Lung (tissue), 12 donors: ENCODE data around the gene TXLNB. TPM values are rescaled to one million over a fixed set of nuclear protein-coding genes. Genes with fewer than 3 reads are reported as not detected.

Experiments
- ATAC-seq: fragments of 200-7000 bp; cut with Tn5 transposase; one replicate; pipeline ENCODE4 v1.9.1; 2020; ENCODE audit warnings: moderate number of reproducible peaks; ENCODE audit not compliant: insufficient read depth, low FRiP score
- DNase-seq, 3 donors: peaks; one replicate each; pipeline ENCODE4 v3.0.0-alpha.2; 2013 to 2017
- H3K27ac ChIP-seq, 2 donors: one replicate each; pipeline ENCODE4 v1.5.1; 2013; ENCODE audit warnings: mild to moderate bottlenecking in 2 of 2, moderate library complexity in 2 of 2, control low read depth in 1 of 2, inconsistent platforms in 1 of 2, low read depth in 1 of 2, low read length in 1 of 2
- H3K27me3 ChIP-seq, 3 donors: one replicate each; pipeline ENCODE4 v1.5.1; 2013; ENCODE audit warnings: low read length in 2 of 3; ENCODE audit not compliant: control insufficient read depth in 3 of 3, insufficient read depth in 3 of 3
- H3K36me3 ChIP-seq, 4 donors: one replicate each; pipeline ENCODE4 v1.5.1; 2013; ENCODE audit warnings: low read length in 4 of 4, mild to moderate bottlenecking in 1 of 4, moderate library complexity in 1 of 4; ENCODE audit not compliant: control insufficient read depth in 4 of 4, insufficient read depth in 4 of 4
- H3K4me1 ChIP-seq, 5 donors: one replicate each; pipeline ENCODE4 v1.5.1; 2013; ENCODE audit warnings: low read length in 5 of 5, mild to moderate bottlenecking in 2 of 5, moderate library complexity in 1 of 5; ENCODE audit not compliant: control insufficient read depth in 5 of 5, insufficient read depth in 5 of 5
- H3K4me3 ChIP-seq: one replicate; pipeline ENCODE4 v1.5.1; 2013; ENCODE audit warnings: mild to moderate bottlenecking, control low read depth, moderate library complexity
- H3K9ac ChIP-seq, 2 donors: one replicate each; pipeline ENCODE4 v1.5.1; 2013; ENCODE audit warnings: low read length in 2 of 2, control low read depth in 1 of 2; ENCODE audit not compliant: insufficient read depth in 1 of 2
- H3K9me3 ChIP-seq, 4 donors: one replicate each; pipeline ENCODE4 v1.5.1; 2013; ENCODE audit warnings: low read length in 3 of 4, mild to moderate bottlenecking in 1 of 4, moderate library complexity in 1 of 4; ENCODE audit not compliant: control insufficient read depth in 4 of 4, insufficient read depth in 3 of 4
- WGBS, 2 donors: extraction: QIAGEN DNeasy Blood & Tissue Kit; methylation state at CpG; one replicate each; pipeline ENCODE4 v1.1.7; 2013; 5-methylcytosine and 5-hydroxymethylcytosine counted together
- polyA plus RNA-seq, 2 donors: library from polyadenylated mRNA; stranded (reverse); fragments of 200-250 nt; gene quantifications; one replicate each; pipeline ENCODE4 v1.2.1, GENCODE V29; 2013
- total RNA-seq, 2 donors: library from RNA; depleted of rRNA in 1 of 2; stranded (reverse); fragments of >200 nt in 1 of 2; gene quantifications; one replicate each; pipeline ENCODE4 v1.2.1, GENCODE V29; 2014 to 2021
- TF ChIP-seq, protein P1 (sequence below): IDR thresholded peaks from 2 replicates; pipeline ENCODE4 v1.5.1; 2012; ENCODE audit warnings: mild to moderate bottlenecking; ENCODE audit errors: control extremely low read depth, extremely low read depth
- donor health status: control.
- donor health status: control.
- donor health status: Bipolar disorder and iron deficiency.
- donor health status: healthy.
- donor health status: DM: yes; HTN: yes; CAD: no.

Gene TXLNB
- total and polyA plus RNA-seq, 4 donors, result 0.31 to 2.8 (median 1.2) TPM

- DNase-seq (no peak), ATAC-seq (no peak)
- H3K27me3 ChIP-seq, result no peaks in the 10 kb centered on the region
- H3K36me3 ChIP-seq, result no peaks in the 10 kb centered on the region
- TF ChIP-seq, protein P1, sequence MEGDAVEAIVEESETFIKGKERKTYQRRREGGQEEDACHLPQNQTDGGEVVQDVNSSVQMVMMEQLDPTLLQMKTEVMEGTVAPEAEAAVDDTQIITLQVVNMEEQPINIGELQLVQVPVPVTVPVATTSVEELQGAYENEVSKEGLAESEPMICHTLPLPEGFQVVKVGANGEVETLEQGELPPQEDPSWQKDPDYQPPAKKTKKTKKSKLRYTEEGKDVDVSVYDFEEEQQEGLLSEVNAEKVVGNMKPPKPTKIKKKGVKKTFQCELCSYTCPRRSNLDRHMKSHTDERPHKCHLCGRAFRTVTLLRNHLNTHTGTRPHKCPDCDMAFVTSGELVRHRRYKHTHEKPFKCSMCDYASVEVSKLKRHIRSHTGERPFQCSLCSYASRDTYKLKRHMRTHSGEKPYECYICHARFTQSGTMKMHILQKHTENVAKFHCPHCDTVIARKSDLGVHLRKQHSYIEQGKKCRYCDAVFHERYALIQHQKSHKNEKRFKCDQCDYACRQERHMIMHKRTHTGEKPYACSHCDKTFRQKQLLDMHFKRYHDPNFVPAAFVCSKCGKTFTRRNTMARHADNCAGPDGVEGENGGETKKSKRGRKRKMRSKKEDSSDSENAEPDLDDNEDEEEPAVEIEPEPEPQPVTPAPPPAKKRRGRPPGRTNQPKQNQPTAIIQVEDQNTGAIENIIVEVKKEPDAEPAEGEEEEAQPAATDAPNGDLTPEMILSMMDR, result no peak
- H3K27ac ChIP-seq, result no peak overlapping the region
- no peak overlapping the region for H3K9ac ChIP-seq
- WGBS, 2 donors, result 70 to 88% methylated on average over 3 of the region's 3 CpGs
- no peak overlapping the region for H3K4me3 ChIP-seq
- H3K9me3 ChIP-seq, result no peaks in the 10 kb centered on the region
- H3K4me1 ChIP-seq, result no peaks in the 10 kb centered on the region
Observed at GRCh38 chr6:139194740-139195139, 97.1 kb downstream of the TXLNB start.

Other genes with a start within 250 kb of the TXLNB start
- gene HECA, start 156.9 kb downstream of the TXLNB start, total RNA-seq, result 10 to 100 TPM; 27.7 to 37.6 TPM
- gene HECA, start 156.9 kb downstream of the TXLNB start, polyA plus RNA-seq, result 10 to 100 TPM; 12.1 to 16.0 TPM
- 100 to 1,000 TPM; 154 to 220 TPM for gene CITED2, start 82.7 kb upstream of the TXLNB start, total RNA-seq
- gene CITED2, start 82.7 kb upstream of the TXLNB start, polyA plus RNA-seq, result 10 to 100 TPM; 34.3 to 82.9 TPM